ENCODE results near the gene TTYH3. TPM values are rescaled to one million over a fixed set of nuclear protein-coding genes. Genes with fewer than 3 reads are reported as not detected.
"Not testable (repeated sequence)": the region's sequence is repeated elsewhere in the genome, so short reads cannot be mapped to it uniquely, and the experiment has no call there.

Gene TTYH3
- total RNA-seq, 1 donor from 2014 or later: 166 TPM

GRCh38 chr7:2586326-2587020, 45.3 kb upstream of the TTYH3 start:
- no peaks in the 10 kb centered on the region for H3K9me3 Mint-ChIP-seq
- no peak for DNase-seq (ENCODE audit: extremely low spot score, unreplicated experiment)
- no peak overlapping the region for H3K27ac Mint-ChIP-seq
- H3K36me3 Mint-ChIP-seq: peaks cover 11% of the 10 kb centered on the region
- TF ChIP-seq, protein P1, sequence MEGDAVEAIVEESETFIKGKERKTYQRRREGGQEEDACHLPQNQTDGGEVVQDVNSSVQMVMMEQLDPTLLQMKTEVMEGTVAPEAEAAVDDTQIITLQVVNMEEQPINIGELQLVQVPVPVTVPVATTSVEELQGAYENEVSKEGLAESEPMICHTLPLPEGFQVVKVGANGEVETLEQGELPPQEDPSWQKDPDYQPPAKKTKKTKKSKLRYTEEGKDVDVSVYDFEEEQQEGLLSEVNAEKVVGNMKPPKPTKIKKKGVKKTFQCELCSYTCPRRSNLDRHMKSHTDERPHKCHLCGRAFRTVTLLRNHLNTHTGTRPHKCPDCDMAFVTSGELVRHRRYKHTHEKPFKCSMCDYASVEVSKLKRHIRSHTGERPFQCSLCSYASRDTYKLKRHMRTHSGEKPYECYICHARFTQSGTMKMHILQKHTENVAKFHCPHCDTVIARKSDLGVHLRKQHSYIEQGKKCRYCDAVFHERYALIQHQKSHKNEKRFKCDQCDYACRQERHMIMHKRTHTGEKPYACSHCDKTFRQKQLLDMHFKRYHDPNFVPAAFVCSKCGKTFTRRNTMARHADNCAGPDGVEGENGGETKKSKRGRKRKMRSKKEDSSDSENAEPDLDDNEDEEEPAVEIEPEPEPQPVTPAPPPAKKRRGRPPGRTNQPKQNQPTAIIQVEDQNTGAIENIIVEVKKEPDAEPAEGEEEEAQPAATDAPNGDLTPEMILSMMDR (conservative IDR thresholded peaks at IDR 0.05): no peak
- no peak overlapping the region for H3K4me3 Mint-ChIP-seq
- no peaks in the 10 kb centered on the region for H3K27me3 Mint-ChIP-seq
- H3K4me1 Mint-ChIP-seq (ENCODE audit: unreplicated experiment): no peaks in the 10 kb centered on the region

GRCh38 chr7:2587134-2587533, 44.7 kb upstream of the TTYH3 start:
- no peak overlapping the region for H3K4me3 Mint-ChIP-seq
- no peaks in the 10 kb centered on the region for H3K27me3 Mint-ChIP-seq
- TF ChIP-seq, protein P1 (conservative IDR thresholded peaks at IDR 0.05): no peak
- no peaks in the 10 kb centered on the region for H3K9me3 Mint-ChIP-seq
- no peaks in the 10 kb centered on the region for H3K4me1 Mint-ChIP-seq (ENCODE audit: unreplicated experiment)
- no peak overlapping the region for H3K27ac Mint-ChIP-seq
- H3K36me3 Mint-ChIP-seq: peaks cover 11% of the 10 kb centered on the region
- no peak for DNase-seq (ENCODE audit: extremely low spot score, unreplicated experiment)

DNA sequence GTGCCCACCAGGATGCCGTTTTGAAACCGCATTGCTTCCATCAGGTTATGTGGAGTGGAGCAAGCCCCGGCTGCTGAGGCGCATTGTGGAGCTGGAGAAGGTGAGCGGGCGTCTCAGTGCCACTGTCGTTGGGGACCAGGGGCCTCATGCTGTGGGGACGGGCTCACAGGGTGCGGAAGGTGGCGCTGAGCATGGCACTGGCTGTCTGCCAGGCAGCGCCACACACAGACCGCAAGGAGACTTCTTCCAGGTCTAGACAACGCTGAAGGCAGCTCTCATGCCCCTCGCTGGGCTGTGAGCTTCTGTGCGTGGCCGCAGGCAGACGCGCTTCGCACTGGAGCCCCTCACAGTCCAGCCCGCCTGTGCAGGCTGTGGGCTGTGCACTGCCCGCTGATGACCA, 44.0 kb upstream of the TTYH3 start:
- no peaks in the 10 kb centered on the region for H3K9me3 Mint-ChIP-seq
- H3K27ac Mint-ChIP-seq: no peak overlapping the region
- H3K36me3 Mint-ChIP-seq: peaks cover 11% of the 10 kb centered on the region
- TF ChIP-seq, protein P1 (conservative IDR thresholded peaks at IDR 0.05): no peak
- no peak for DNase-seq (ENCODE audit: extremely low spot score, unreplicated experiment)
- H3K4me3 Mint-ChIP-seq: no peak overlapping the region
- no peaks in the 10 kb centered on the region for H3K27me3 Mint-ChIP-seq
- H3K4me1 Mint-ChIP-seq (ENCODE audit: unreplicated experiment): no peaks in the 10 kb centered on the region

DNA sequence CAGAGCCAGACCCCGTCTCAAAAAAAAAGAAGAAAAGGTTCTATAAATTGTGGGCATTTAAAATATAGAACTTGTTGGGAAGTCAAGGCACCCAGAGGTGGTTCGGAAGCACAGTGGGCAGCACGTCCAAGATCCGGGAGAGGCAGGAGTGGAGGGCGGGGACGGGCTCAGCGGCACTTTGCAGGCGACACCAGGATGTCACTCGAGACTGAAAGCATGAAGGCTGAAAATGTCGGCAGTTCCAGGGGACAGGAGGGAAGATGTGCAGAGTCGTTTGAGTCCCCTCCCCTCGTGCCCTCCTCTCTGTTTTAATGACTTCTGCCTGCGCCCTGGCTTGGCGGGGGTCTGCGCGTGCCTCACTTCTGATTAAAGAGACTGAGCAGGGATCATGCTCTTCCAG, 42.4 kb upstream of the TTYH3 start:
- TF ChIP-seq, protein P1 (conservative IDR thresholded peaks at IDR 0.05): no peak
- Mint-ChIP-seq H3K27me3 (no peaks in the 10 kb centered on the region), H3K9me3 (no peaks in the 10 kb centered on the region), H3K4me3 (no peak overlapping the region), H3K4me1 (ENCODE audit: unreplicated experiment) (no peaks in the 10 kb centered on the region), H3K36me3 (peaks cover 4% of the 10 kb centered on the region), H3K27ac (no peak overlapping the region)
- DNase-seq (ENCODE audit: extremely low spot score, unreplicated experiment): no peak

DNA sequence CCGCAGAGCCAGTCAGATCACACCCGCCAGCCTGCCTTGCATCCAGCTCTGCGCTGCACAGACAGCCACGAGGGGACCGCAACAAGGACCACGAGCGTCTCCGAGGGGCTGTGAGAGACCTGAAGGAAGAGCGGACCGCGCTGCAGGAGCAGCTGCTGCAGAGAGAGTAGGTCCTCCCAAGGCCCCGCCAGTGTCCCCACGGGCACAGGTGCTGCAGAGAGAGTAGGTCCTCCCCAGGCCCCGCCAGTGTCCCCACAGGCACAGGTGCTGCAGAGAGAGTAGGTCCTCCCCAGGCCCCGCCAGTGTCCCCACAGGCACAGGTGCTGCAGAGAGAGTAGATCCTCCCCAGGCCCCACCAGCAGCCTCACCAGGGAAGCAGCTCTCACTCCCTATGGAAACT, 41.8 kb upstream of the TTYH3 start:
- not testable (repeated sequence) for H3K9me3 Mint-ChIP-seq; H3K4me1 Mint-ChIP-seq (ENCODE audit: unreplicated experiment); H3K27me3 Mint-ChIP-seq; H3K4me3 Mint-ChIP-seq; H3K27ac Mint-ChIP-seq; H3K36me3 Mint-ChIP-seq; DNase-seq (ENCODE audit: extremely low spot score, unreplicated experiment)

DNA sequence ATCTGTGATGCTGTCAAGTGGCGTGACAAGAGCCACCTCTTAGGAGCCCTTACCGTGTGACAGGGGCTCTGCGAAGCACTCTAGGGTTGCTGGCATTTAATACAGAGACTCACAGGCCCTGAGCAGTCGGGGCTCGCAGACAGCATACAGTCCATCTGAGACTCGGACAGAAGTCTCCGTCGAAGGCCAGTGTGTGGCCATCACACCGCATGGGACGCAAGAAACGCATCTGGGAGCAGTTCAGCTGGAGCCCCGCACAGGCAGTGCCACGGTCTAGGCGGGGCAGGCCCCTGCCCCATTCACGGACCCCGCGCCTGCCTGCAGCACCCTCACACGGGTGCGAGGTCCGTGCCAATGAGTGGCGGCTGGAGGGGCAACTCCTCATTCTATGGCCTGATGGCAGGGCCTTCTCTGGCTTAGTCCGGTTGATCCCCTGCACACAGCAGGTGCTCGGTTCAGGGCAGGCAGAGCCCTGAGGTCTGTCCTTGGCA, 39.4 kb upstream of the TTYH3 start:
- peaks cover 9% of the 10 kb centered on the region for H3K36me3 Mint-ChIP-seq
- no peak overlapping the region for H3K27ac Mint-ChIP-seq
- H3K9me3 Mint-ChIP-seq: no peaks in the 10 kb centered on the region

More for the DNA sequence above, 39.4 kb upstream of the TTYH3 start:
- TF ChIP-seq, protein P1 (conservative IDR thresholded peaks at IDR 0.05): no peak
- H3K27me3 Mint-ChIP-seq: no peaks in the 10 kb centered on the region
- H3K4me1 Mint-ChIP-seq (ENCODE audit: unreplicated experiment): peaks cover 11% of the 10 kb centered on the region
- DNase-seq (ENCODE audit: extremely low spot score, unreplicated experiment): no peak
- H3K4me3 Mint-ChIP-seq: no peak overlapping the region
